Fibroblast of mammary gland (primary cell): ENCODE data around the gene STARD8.

Source experiments
- DNase-seq: peaks from one replicate; pipeline ENCODE4 v3.0.0-alpha.2; 2010; ENCODE audit warnings: low read depth
- H3K4me3 ChIP-seq: 2 replicates; pipeline ENCODE4 v1.5.1; 2011; ENCODE audit warnings: low read depth, mild to moderate bottlenecking, low read length, moderate library complexity; ENCODE audit not compliant: control insufficient read depth
- TF ChIP-seq, protein P1 (sequence below): conservative IDR thresholded peaks from 2 replicates; pipeline ENCODE4 v1.5.1; 2011; ENCODE audit warnings: low read depth, low read length, inconsistent platforms; ENCODE audit not compliant: control insufficient read depth, insufficient read depth

Gene STARD8

DNA sequence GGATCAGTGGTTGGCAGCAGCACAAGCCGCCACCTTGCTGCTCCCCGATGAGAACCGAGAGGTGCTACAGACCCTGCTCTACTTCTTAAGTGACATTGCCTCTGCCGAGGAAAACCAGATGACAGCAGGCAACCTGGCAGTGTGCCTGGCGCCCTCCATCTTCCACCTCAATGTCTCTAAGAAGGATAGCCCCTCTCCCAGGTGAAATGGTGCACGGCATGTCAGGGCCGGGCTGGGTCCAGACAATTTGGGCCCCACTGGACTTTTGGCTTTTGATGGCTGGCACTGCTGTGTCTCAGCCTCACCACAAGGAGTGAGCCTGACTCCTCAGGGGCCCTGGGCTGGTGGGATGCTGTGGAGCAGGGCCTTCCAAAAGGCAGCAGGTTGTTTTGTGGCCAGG, 74.1 kb downstream of the STARD8 start:
- no peak for DNase-seq
- no peak overlapping the region for H3K4me3 ChIP-seq
- TF ChIP-seq, protein P1, sequence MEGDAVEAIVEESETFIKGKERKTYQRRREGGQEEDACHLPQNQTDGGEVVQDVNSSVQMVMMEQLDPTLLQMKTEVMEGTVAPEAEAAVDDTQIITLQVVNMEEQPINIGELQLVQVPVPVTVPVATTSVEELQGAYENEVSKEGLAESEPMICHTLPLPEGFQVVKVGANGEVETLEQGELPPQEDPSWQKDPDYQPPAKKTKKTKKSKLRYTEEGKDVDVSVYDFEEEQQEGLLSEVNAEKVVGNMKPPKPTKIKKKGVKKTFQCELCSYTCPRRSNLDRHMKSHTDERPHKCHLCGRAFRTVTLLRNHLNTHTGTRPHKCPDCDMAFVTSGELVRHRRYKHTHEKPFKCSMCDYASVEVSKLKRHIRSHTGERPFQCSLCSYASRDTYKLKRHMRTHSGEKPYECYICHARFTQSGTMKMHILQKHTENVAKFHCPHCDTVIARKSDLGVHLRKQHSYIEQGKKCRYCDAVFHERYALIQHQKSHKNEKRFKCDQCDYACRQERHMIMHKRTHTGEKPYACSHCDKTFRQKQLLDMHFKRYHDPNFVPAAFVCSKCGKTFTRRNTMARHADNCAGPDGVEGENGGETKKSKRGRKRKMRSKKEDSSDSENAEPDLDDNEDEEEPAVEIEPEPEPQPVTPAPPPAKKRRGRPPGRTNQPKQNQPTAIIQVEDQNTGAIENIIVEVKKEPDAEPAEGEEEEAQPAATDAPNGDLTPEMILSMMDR: no peak

DNA sequence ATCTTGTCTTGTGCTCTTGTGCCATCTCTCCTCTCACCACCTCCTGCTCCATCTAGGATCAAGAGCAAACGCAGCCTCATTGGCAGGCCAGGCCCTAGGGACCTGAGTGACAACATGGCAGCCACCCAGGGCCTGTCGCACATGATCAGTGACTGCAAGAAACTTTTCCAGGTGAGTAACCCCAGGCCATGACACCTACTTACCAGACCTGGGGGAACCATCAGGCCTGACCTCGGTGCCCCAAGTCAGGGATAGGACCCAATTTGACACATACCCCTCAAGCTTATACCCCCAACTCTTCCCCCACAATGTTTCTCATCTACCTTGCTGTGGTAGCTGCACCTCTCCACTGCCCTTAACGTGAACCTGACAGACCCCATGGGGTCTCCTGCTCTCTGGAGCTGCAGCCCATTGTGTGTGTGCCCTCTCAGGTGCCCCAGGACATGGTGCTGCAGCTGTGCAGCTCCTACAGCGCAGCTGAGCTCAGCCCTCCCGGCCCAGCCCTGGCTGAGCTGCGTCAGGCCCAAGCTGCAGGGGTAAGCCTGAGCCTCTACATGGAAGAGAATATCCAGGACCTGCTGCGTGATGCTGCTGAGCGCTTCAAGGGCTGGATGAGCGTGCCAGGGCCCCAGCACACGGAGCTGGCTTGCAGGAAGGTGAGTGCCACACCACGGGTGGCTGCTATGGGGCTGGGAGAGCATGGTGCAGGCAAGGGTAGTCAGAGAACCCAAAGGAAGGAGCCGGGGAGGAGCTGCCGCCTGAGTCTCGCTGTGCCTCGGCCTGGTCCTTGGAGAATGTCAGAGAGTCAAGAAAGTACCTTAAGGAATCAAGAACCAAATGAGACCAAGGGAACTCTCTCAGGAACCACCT, 74.8 kb downstream of the STARD8 start:
- no peak for DNase-seq
- TF ChIP-seq, protein P1: no peak

DNA sequence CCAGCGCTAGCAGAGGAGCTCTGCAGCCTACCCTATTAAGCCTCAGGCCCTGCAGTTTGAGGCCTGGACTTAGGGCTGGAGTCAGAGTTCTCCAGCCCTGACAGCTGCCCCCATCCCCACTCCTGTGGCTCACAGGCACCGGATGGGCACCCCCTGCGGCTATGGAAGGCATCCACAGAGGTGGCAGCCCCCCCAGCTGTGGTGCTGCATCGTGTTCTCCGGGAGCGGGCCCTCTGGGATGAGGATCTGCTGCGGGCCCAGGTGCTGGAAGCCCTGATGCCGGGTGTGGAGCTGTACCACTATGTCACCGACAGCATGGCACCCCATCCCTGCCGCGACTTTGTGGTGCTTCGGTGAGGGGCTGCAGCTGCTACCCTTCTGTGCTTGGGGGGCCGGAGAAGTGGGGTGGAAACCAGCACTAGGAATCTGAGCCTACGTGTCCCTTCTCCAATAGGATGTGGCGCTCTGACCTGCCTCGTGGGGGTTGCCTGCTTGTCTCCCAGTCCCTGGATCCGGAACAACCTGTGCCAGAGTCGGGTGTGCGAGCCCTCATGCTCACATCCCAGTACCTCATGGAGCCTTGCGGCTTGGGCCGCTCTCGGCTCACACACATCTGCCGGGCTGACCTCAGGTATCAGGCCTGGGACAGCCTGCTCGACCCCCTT, 76.2 kb downstream of the STARD8 start:
- TF ChIP-seq, protein P1: no peak
- DNase-seq: no peak
- H3K4me3 ChIP-seq: no peak overlapping the region

More for the DNA sequence above, 74.8 kb downstream of the STARD8 start:
- H3K4me3 ChIP-seq: no peak overlapping the region

DNA sequence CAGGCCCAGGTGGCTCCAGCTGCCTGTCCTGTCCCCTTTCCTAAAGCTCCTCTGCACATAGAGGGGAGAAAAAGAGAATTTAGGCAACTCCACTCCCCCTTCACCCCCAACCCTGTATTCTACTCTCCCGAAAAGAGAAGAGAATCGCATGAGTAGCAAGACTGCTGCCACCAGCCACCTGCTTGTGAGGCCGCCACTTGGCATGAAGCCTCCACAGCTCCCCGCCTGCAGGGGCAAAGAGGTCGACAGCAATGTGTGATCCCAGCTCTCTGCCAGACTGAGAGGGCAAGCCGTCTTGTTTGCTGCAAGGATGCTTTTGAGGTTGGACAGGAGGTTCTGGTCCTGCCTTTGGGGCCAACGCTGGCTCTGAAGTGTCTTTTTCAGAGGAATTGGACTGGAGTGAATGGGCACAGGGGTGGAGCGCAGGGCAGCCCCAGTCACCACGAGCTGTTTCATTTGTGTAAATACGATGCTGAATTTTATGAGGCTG, 77.1 kb downstream of the STARD8 start:
- no peak for DNase-seq
- TF ChIP-seq, protein P1: no peak
- H3K4me3 ChIP-seq: no peak overlapping the region

DNA sequence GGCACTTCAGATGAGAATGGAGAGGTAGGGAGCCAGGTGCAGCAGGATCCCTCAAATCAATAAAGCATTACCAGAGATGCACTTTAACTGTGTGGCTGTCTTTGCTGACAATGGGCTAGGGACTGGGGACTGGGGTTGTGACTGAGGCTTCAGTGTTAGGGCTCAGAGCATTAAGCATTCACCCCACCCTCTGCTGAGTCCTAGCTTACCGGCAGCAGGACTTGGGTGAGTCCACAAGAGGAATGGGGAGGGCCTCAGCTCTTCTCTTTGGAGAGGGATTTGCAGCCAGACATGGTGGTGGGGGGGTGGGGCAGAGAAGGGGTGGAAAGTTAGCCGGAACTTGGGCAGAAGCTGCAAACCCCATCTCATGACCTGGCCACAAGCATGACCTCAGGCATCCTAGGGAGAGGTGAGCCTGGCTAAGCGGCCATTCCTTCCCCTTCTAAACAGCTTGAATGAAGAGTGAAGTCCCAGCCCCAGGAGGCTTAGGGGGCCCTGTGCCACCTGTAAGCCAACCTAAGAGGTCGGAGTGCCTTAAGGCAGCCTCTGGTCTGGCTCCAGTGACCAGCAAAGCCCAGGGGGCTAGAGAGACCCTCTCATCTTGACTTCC, 78.4 kb downstream of the STARD8 start:
- H3K4me3 ChIP-seq: no peak overlapping the region
- DNase-seq: no peak
- TF ChIP-seq, protein P1: no peak

DNA sequence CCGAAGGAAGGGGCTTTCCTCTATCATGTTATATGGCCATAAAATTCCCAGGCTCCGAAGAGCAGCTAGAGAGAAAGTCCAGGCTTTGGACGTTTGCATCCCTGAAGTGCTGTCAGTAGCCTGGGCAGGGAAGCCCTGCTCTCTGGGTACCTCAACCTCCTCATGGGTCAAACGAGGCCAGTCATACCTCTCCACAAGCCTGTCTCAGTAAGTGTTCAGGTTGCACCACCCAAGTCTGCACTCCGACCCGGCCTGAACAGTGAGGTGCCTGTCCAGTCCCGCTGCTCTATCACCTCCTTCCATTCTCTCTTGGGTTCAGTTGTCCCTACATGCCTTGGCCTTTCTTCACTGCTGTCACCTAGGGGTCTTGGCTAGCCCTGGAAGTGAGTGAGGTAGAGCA, 78.9 kb downstream of the STARD8 start:
- no peak overlapping the region for H3K4me3 ChIP-seq

More for the DNA sequence above, 78.9 kb downstream of the STARD8 start:
- DNase-seq: no peak
- TF ChIP-seq, protein P1: no peak
